GM10248 (cell line): ENCODE results near the gene INPP5F.

Experiments
- CTCF ChIA-PET: fragments of 300-600 bp; sonication (Branson Sonifier 250); formaldehyde crosslinking; extraction: SDS; loops from one replicate; lab custom pipeline; 2021; ENCODE audit warnings: antibody characterized with exemption; lab: Yijun Ruan, JAX
- POLR2A ChIA-PET: fragments of 350-650 bp; sonication (Branson Sonifier 250); formaldehyde crosslinking; extraction: SDS; loops from one replicate; lab custom pipeline; 2020; ENCODE audit warnings: antibody characterized with exemption; lab: Yijun Ruan, JAX
- DNase-seq: peaks from one replicate; pipeline ENCODE4 v3.0.0; 2012; ENCODE audit errors: extremely low spot score
- CTCF ChIP-seq: IDR thresholded peaks from 2 replicates; pipeline ENCODE4 v1.5.1; 2012; ENCODE audit warnings: mild to moderate bottlenecking, low read depth; ENCODE audit errors: extremely low read depth, missing control alignments, control extremely low read depth

INPP5F gene

GRCh38 chr10:119737039-119737663 is 11.3 kb downstream of the INPP5F start:
- POLR2A ChIA-PET = no interaction called here
- no peak for TF ChIP-seq CTCF
- CTCF ChIA-PET = interaction anchor here (1.0 to 9.0 kb wide), 8 partner anchors 10 to 122 kb away, joined by 3 to 81 read pairs (median 5); partner anchors contain the start of gene INPP5F
- no peak for DNase-seq

- ChIA-PET CTCF (interaction anchor here (1.0 to 9.0 kb wide), 8 partner anchors 11 to 122 kb away, joined by 3 to 81 read pairs (median 5); partner anchors contain the start of gene INPP5F), POLR2A (no interaction called here)
- DNase-seq = no peak
- no peak for TF ChIP-seq CTCF
These were observed 12.0 kb downstream of the INPP5F start for GRCh38 chr10:119737823-119738222.

GRCh38 chr10:119738962-119739361 is 13.1 kb downstream of the INPP5F start:
- ChIA-PET POLR2A (no interaction called here), CTCF (interaction anchor here (2.0 to 9.0 kb wide), 4 partner anchors 10 to 121 kb away, joined by 5 to 81 read pairs (median 25); partner anchors contain the start of gene INPP5F)
- TF ChIP-seq CTCF = no peak
- DNase-seq = no peak

DNA sequence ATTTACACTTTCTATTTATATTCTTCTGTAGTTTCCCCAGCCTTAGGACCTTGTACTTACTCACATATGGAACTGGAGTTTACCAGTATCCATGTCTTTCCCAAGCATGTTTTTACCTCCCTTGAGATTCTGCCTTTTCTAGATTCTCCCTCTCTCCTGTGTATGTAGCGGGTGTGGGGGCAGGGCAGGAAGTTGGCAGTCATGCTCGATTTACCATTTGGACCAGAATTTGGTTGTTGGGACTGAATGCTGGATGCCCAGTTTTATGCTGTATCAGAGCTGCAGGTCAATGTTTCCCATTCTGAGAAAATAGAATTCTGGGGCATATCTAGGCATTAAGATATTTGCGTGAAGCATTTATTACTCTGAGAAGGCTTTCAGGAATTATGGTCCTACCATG is 14.2 kb downstream of the INPP5F start:
- POLR2A ChIA-PET = no interaction called here
- TF ChIP-seq CTCF = no peak
- DNase-seq = no peak
- CTCF ChIA-PET = interaction anchor here (9.0 kb wide), 1 partner anchor 9 kb away, joined by 81 read pairs; no protein-coding TSS in a partner anchor

DNA sequence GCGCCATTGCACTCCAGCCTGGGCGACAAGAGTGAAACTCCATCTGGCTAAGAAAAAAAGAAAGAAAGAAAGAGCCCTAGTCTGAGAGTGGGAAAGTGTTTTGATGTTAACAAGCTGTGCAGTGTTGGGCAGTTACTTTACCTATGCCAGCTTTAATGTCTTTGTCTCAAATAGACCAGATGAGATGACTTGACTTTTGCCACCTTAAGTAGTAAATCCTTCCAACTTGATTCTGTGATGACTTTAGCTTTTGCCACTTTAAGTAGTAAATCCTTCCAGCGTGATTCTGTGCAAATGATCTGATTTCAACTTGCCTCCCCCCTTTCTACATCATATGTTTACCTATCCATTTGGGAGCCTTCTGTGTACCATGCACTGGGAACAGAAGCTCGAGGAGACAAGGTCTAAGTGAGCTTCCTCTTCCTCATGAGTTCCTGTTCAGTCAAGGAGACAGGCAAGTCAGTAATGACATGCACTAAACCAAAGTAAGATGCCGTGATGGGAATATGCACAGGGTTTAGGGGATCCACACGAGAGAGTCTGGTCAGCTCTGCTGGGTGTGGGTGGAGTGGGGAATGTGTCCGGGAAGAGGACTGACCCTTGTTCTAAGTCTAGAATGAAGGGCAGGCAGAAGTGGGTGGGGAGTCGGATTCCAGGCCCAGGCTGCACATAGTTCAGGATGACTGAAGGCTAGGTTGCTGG is 17.2 kb downstream of the INPP5F start:
- no peak for DNase-seq
- ChIA-PET POLR2A (interaction anchor here (1.8 kb wide), 1 partner anchor 17 kb away, joined by 5 read pairs; the partner anchor contains the start of gene INPP5F), CTCF (interaction anchor here (0.8 to 3.0 kb wide), 6 partner anchors 8 to 116 kb away, joined by 3 to 32 read pairs (median 12); partner anchors contain the start of gene INPP5F)
- TF ChIP-seq CTCF = no peak

DNA sequence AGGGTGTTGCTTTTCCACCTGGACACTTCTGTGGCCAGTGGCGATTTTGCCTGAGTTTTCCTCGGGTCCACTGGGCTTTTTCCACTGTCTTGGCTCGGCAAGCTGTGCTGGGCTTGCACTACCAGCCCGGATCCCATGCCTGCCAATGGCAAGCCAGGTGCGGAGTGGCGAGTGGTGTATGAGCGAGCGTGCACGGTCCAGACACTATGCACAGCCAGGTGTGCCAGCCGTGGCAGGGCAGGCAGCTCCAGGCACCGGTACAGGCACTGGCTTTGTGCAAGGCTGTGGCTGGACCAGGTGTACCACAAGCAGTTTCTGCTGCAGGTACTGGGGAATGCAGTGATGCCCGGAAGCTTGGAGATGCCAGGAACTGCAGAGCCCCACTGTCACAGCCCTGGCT is 22.1 kb downstream of the INPP5F start:
- no peak for DNase-seq
- CTCF ChIA-PET = interaction anchor here (2.3 to 9.0 kb wide), 6 partner anchors 10 to 112 kb away, joined by 11 to 113 read pairs (median 22); partner anchors contain the start of gene INPP5F
- TF ChIP-seq CTCF = no peak
- POLR2A ChIA-PET = interaction anchor here (0.6 kb wide), 1 partner anchor 16 kb away, joined by 3 read pairs; no protein-coding TSS in a partner anchor
